Glomerular visceral epithelial cell (primary cell): ENCODE results near the gene KCNIP2.

Experiments used
- DNase-seq: peaks from one replicate; pipeline ENCODE4 v3.0.0-alpha.2; 2016; ENCODE audit errors: extremely low spot score

KCNIP2 gene

DNA sequence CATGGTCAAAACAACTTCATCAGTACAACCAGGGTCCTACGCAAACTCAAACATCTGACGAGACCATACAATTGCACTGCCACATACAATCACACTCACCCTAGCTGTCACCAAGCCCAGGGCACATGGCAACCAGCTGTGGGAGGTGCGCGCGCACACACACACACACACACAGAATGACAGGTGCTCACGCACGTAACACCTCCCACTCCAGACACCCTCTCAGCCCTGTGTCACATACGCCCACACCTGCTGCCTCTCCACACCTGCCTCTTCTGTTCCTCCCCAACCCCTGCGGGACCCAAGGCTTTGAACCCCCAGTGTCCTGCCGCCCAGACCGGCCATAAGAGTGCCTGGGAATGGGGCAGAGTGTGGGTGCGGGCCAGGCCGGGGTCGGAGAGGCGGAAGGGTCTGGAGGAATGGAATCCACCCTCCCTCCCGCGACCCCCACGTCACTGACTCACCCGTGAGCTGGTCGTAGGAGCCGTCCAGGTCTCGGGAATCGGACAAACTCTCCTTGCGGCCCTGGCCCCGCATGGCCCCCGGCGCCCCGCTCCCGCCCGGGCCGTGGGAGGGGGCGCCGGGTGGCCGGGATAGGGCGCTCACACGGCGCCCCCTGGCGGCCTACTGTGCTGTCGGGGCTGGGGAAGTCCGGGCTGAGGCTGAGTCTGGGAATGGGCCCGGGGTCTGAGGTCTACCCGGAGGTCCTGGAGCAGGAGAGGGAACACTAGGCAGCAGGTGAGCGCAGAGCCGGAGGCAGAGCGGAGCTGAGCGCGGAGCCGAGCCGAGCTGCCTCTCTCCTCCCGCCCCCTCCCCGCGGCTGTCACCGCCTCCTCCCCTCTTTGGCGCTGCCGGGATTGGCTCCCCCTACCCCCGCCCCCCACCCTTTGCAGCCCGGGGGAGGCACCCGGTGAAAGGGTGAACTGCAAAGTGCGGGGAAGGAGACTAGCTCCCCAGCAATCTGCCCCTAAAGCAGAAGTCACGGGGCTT is at the start of gene KCNIP2:
Gene KCNIP2, minus strand, starts transcription at position 769 of the 990 bp plus-strand sequence. Its CDS starts 232 bp downstream, at position 537.
- no peak for DNase-seq

DNA sequence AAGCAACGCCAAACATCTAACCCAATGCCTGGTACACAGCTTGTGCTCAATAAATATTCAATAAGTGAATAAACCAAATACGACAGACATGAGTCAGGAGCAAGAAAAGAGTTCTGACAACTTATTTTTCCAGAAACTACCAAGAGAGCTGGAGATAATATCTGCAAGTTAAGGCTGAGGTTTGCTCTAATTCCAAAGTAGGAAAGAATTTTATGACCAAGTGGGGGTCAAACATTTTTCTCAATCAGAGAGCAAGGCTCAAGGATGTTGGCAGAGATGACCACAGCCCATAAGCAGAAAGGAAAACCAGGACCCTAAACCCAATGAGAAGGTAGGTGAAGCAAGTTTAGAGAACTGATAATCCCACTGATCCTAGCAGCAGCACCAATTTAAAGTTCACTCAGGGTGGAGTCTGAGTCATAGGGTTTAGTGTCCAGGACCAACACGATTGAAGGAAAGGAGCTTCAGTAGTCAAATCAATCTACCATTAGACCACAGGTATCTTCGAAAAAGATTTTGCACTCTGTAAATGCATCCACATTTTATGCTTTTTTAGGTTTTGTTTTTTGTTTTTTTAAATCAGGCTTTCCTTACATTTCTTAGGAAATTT is 49.3 kb upstream of the KCNIP2 start:
- DNase-seq, result no peak

DNA sequence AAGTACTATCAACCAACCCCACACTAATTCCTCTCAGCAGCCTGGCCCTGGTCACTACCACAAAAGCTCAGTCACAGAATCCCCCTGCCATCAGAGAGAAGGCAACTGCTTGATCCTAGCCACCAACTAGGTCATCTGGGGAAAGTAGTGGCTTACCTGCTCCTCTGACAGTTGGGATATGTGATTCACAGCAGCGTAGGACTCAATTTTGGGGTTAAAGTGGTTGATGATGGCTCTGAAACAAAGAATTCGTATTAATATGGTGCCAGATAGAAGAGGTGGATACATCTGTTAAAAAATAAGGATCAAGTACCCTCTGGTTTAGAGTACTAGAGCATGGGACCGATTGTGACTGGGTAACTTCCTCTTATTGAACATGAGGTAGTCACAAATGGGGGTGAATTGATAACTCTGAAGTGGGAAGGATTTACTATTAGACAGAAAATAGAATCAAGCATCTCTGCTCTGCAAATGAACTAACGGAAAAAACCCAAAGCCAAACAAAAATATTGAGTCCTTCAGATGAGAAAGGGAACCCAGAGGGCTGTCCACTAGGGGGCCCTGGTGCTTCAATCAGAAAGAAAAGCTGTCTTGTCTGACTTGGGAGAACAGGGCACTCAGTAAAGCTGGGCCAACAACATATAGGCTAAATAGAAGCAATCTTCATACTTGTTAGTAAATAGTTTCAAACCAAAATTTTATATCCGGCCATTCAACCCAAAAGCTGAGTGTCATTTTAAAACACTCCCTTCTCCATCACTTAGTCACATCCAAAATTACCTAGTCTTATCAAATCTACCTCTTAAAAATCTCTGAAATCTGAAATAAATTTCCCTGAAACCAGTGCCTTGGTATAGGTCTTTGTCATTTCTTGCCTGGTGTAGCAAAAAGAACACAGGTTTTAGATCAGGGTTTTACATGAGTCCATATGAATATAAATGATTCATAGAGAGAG is 45.9 kb upstream of the KCNIP2 start:
- DNase-seq, result peak; percentile 71

DNA sequence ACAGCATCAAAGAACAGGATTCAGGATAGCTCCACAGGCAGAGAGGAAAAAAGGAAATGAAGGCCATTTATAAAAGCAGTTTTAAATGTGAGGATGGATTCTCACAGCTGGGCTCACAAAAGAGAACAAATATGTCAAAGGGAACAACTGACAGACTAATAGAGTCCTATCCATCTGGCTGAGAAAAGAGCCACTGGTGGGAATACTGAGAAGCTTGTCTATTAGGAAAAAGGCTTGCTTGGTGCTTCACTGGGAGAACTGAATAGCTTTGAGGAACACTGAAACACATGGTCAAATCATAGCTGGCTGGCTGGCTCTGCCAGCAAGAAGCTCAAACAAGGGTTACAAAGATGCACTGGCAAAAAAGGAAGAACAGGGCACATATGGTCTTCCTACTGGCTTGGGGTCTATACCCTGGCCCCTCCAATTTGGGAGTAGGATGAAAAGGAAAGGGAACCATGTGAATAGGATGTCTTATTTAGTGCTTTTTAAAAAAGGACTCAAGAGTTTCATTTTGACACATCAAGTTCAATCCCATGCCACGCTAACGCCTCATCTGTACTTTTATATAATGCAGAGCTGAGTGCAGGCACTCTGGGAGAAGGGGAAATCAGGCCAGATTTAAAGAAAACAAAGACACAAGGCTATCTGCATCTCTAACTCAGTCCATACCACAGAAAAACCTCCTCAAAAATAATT is 44.8 kb upstream of the KCNIP2 start:
- no peak for DNase-seq

DNA sequence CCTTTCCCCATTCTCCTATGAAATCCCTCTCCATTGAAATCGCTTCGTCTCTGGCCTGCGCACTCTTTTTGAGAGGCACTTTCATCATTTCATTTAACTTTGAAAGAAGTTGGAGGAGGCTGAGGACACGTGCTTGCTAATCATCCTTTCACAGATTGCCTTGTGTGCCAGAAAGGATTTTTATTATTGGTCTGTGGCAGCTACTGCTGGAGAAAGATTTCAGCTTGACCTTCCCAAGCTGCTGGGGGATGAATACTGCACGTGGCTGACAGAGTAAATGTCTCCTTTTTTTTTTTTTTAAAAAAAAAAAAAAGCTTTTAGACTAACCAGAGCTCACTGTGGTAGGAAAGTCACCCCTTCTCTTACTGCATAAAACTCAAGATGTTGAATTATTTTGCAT is 44.2 kb upstream of the KCNIP2 start:
- DNase-seq, result no peak

DNA sequence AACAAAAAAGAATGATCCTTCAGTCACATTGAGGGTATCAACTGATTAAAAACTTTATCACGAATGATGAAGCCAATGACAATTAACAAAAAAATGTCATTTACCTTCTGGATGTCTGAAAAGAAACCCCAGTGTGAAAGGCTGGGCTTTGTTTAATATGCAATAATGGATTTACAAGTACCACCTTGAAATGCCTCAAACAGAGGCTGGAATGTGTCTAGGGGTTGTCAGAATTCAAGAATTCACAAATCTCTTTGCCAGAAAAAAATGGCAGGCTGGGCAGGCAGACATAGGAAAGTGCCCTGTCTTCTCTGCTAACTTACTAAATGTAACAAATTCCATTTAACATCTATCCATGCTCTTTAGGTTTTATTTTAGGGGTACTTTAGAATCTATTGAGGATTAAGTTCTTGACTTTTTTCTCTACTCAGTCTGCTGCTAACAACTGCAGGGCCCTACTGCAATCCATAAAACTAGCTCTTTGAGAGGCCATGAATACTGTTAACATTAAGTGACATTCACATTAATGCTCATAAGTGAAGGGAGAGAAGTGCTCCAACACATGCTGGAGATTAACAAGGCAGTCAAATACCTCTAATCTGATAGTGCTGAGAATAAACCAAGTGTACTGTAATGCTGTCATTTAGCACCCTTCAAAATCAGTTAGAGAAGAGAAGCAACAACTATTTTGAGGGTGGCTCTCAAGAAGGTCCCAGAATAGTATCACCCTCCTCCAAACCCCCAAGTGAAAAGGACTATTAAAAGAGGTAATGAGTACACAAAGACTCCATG is 43.1 kb upstream of the KCNIP2 start:
- no peak for DNase-seq

DNA sequence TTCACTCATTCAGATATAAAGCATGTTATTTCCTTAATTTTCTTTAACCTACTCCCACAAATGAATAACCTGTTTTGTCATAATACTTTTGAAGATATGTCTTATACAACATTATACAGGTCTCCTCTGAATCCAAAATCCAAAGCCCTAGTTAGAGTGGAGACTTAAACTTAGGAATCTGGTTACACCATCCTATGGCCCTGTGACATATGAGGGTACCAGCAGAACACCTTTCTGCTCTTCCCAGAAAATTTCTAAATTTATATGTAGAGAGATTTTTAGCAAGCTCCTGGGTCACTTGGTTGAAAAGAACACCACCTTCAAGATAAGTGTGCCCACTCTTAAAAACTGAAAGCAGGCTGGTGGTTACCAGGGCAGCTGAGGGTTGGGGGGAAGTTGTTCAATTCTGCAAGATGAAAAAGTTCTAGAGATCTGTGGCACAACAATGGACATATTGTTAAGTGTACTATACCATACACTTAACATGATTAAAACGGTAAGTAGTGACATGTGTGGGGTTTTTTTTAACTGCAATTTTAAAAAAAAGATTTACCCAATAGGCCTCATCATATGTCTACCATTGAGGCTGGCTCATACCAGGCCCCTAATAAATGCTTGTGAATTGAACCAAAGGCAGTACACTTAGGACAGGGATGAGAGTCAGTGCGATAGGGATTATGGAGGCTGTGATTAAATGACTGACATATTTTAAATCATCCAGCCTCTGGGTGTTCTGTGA is 37.6 kb upstream of the KCNIP2 start:
- no peak for DNase-seq

DNA sequence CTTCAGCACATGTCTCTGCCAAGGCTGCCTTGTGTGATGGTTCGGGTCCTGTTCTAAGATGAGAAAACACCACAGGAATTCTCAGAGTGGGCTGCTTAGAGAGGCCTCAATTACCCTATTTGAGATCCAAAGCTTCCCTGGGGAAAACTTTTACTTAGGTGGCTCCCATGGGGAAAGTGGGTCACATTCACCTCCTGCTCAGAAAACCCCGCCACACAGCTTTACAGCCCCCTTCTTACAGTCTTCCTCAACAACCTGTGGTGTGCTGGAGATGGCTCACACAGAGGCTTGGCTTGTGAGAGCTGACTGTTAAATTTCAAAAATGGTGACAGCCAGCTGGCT is 36.6 kb upstream of the KCNIP2 start:
- DNase-seq, result no peak

DNA sequence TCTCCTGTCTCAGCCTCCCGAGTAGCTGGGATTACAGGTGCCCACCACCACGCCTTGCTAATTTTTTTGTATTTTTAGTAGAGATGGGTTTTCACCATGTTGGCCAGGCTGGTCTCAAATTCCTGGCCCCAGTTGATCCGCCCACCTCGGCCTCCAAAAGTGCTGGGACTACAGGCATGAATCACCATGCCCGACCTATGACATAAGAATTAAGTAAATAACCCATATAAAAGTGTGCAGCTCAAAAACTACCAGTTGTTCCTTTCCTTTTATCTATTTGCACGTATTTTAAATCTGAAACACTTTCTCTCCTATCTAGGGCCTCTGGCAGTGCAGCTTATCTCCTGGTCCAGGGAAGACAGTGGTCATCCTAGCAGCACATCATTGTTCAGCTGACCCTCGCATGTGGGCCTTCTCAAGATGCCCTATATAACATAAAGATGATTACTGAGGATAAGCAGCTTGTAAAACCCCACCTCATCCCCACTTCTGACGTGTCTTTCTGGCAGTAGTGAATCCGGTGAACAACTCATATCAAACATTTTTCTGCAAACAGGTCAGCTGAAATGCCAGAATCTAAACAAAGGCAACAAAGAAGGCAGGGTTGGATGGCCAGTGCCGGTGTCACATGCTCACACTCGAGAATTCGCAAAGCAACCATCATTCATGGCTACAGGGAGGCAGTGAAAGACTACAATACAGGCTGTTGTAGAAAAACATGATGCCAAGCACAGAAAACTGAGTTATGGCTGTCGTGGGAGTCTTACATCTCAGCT is 36.0 kb upstream of the KCNIP2 start:
- DNase-seq, result no peak

DNA sequence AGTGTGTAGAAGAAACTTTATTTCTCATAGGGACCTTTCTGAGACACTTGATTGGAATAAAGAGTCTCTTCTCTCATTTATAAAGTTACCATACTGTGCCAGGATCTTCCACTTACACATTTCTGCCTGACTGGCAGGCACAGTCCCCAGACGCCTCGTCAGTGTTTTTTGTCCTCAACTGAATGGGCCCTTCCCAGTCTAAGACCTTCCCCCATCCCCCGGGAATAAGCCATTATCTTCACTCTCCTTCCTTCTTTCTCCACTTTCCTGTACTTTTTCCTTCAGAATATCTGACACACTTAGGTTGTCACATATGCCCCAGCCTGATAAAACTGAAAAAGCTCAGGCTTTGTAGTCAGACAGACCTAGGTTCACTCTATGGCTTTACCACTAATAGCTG is 35.3 kb upstream of the KCNIP2 start:
- DNase-seq, result no peak

DNA sequence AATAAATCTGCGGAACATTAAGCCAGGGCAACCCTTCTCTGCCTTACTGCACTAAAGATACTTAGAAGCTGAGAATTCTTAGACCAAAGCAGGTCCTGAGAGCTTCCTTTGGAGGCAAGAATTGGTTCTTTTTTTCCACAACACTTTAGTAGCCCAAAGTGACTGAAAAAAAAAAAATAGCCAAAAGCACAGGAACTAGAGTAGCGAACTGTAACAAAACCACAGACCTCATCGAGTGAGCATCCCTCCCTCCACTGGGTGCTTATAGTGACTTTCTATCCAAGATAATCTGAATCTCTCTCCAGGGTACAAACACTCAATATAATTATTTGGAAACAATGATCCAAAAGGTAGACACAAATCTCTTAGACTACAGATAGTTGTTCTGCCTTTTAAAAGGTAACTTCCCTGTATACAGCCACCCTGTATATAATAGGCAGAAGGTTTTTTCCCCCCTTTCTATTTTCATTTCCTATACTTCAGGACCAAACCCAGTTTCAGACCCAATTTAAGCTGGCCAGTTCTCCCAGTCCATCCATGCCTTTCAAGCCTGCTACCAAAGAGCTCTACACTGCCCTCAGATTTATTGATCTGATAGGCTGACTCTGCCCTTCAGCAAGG is 31.6 kb upstream of the KCNIP2 start:
- no peak for DNase-seq

DNA sequence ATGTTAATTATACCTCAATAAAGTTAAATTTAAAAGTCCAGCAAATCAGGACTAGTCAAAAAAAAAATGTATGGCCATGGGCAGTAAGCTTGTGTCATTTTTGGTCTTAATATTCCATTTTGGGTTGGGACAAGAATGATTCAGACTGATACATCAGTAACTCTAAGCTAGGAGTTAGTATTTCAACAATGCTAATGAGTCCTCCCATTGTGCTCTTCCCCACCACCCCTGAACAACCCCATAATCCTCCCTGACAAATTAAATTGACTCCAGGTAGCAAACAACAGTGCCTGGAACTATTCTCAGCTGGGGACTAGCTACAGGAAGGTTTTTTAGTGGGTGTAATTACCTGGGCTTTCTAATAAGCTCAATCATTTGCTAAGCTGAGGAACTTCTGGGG is 30.7 kb upstream of the KCNIP2 start:
- DNase-seq, result no peak

DNA sequence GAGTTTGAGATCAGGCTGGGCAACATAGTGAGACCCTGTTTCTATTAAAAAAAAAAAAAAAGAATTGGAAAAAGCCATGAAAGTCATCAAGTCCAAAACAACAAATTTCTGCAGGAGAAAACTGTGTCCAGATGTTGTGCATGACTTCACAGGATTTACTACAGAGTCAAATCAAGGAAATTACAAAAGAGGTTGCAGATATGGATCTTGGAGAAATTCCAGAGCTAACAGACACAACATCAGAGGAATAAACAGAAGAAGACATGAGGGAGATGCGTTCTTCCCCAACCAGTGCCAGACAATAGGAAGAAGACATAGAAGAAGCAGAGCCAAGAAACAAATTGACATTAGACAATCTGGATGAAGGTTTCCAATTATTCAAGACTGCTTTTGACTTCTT is 24.3 kb upstream of the KCNIP2 start:
- DNase-seq, result no peak

DNA sequence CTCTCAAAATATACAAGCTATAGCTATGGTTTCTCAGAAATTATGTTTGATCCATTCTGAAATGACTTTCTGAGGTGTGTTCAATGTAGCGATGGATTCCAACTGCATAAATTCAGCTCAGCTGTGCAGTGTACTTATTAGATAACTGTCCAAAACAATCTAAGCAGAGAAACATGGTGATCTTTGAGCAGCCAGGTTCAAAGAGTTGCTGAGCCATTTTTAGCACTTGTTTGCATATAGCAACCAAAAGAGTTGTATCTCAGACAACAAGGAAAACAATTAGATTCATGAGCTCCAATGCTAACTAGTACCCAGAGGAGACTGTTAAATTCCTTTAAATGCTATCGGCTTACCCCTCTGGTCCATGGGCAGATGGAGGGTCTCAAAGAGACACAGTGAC is 15.9 kb upstream of the KCNIP2 start:
- DNase-seq, result no peak

DNA sequence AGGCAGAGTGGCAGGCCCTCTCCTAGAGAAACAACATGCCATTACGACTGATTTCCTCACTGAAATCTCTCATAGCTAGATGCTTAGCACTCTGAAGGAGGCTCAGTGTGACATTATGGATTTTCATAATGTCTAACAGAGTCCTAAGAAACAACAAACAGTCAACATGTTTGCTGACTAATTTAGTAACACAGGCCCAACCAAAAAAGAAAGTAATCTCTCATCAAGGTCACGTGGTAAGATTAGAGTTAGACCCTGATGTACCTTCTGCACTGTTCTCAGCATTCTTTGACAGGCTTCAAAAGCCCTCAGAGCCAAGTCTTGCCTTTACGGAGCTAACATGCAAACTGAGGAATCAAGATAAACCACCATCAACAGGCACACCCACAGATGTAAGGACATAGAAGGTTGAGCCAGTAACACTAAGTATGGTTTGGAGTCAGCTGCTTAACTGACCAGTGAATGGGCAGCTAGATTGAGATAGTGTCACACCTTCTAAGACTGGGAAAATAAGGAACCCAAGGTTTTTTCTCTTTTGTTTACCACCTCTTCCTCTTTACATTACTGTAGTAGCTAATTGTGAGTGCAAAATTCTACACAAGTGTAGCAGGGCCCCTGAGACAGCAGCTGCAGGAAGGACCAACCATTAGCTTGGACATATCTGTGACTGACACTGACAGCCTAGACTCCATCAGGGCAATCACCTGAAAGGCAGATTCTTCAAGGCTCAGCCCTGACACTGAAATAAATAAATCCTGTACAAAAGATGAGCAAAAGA is 15.3 kb upstream of the KCNIP2 start:
- DNase-seq, result no peak

DNA sequence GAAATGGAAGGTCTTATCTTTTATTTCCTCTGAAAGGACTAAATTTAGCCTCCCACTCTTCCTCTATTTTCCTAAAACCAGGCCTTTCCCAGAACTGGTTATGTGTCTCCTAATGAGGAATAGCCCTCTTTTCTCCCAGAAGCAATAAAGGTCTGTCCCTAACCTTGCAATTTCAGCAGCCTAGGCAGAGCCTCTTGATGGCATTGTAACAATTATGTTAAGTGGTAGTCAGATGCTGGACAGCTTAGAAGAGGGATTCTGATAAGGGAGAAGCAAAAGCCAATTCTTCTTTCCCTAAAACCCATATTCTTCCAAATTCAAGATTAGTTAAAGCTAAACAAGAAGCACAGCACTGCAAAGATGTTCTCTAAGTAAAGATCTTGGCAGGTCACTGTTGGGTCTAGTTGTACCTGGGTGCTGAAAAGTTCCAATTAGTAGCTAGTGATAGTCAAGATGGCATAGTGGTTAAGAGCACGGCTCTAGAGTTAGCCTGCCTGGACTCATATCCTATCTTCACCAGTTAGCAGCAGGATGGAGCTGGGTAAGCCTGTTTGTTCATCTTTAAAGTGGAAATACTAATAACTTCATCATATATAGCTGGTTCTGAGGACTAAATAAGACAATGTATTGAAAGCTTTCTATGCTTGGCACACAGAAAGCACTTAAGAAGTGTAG is 14.3 kb upstream of the KCNIP2 start:
- DNase-seq, result no peak

DNA sequence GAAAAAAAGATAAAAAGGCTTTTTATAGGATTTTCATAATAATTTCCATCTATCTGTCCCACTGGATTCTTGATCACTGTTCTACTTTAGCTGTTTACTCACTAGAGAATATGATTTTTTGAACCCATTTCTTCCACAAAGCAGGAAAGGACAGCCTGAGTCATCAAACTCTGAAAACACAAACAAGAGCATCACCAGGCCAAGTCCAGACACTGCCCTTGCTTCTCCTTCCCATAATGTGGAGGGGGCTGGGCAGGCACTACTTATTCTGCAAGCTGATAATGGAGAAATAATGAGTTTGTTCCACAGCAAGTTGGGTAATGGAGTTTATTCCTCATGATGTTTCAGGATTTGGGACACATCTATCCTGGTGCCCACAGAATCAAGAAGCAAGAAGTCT is 13.0 kb upstream of the KCNIP2 start:
- no peak for DNase-seq
